Measurements from ENCODE around the gene PDK3.

GRCh38 chrX:24435060-24435459, 30.0 kb upstream of the PDK3 start:
- TF ChIP-seq CTCF (IDR thresholded peaks at IDR 0.05), result no peak
- TF ChIP-seq POLR2A (IDR thresholded peaks at IDR 0.05), result no peak
